ENCODE results near the gene SOCS6.

SOCS6 gene

DNA sequence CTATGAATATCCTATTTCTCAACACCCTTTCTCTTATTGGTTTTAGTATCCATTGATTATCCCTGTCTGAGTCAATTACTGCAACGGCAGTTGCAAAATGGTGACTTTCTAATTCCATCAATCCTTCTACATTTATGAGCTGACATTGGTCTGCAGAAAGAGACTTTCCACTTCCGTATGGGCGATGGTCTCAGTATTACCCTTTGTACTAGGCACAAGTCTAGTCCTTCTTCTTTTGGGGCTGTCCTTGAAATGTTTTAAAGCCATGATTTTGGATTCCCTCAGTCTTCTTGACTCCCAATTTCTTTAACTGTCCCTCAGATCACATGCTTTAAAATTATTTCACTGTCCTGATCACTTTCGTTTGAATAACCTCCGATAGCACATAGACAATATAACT is 32.7 kb upstream of the SOCS6 start:
- TF ChIP-seq CSDC2 (CRISPR knock-in tag; IDR thresholded peaks at IDR 0.05) (no peak), POU6F1 (CRISPR knock-in tag; IDR thresholded peaks at IDR 0.05; ENCODE audit: borderline replicate concordance, low read depth) (no peak), ZNF8 (CRISPR knock-in tag; IDR thresholded peaks at IDR 0.05) (no peak), RARB (CRISPR knock-in tag; IDR thresholded peaks at IDR 0.05) (no peak), ESRRG (CRISPR knock-in tag; IDR thresholded peaks at IDR 0.05) (no peak), BACH2 (CRISPR knock-in tag; IDR thresholded peaks at IDR 0.05; ENCODE audit: borderline replicate concordance) (no peak), ZC3H10 (CRISPR knock-in tag; IDR thresholded peaks at IDR 0.05) (no peak), TOX (CRISPR knock-in tag; IDR thresholded peaks at IDR 0.05; ENCODE audit: borderline replicate concordance) (no peak), ZNF70 (CRISPR knock-in tag; IDR thresholded peaks at IDR 0.05) (no peak), ZFP30 (CRISPR knock-in tag; IDR thresholded peaks at IDR 0.05) (no peak), GLIS3 (CRISPR knock-in tag; IDR thresholded peaks at IDR 0.05) (no peak), ZFP3 (CRISPR knock-in tag; IDR thresholded peaks at IDR 0.05) (no peak), ZNF565 (CRISPR knock-in tag; conservative IDR thresholded peaks at IDR 0.05; ENCODE audit: low read depth) (no peak), SNAI2 (CRISPR knock-in tag; IDR thresholded peaks at IDR 0.05) (no peak)
- TF ChIP-seq, protein P1, sequence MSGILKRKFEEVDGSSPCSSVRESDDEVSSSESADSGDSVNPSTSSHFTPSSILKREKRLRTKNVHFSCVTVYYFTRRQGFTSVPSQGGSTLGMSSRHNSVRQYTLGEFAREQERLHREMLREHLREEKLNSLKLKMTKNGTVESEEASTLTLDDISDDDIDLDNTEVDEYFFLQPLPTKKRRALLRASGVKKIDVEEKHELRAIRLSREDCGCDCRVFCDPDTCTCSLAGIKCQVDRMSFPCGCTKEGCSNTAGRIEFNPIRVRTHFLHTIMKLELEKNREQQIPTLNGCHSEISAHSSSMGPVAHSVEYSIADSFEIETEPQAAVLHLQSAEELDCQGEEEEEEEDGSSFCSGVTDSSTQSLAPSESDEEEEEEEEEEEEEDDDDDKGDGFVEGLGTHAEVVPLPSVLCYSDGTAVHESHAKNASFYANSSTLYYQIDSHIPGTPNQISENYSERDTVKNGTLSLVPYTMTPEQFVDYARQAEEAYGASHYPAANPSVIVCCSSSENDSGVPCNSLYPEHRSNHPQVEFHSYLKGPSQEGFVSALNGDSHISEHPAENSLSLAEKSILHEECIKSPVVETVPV (CRISPR knock-in tag; IDR thresholded peaks at IDR 0.05), result no peak
- TF ChIP-seq, protein P2, sequence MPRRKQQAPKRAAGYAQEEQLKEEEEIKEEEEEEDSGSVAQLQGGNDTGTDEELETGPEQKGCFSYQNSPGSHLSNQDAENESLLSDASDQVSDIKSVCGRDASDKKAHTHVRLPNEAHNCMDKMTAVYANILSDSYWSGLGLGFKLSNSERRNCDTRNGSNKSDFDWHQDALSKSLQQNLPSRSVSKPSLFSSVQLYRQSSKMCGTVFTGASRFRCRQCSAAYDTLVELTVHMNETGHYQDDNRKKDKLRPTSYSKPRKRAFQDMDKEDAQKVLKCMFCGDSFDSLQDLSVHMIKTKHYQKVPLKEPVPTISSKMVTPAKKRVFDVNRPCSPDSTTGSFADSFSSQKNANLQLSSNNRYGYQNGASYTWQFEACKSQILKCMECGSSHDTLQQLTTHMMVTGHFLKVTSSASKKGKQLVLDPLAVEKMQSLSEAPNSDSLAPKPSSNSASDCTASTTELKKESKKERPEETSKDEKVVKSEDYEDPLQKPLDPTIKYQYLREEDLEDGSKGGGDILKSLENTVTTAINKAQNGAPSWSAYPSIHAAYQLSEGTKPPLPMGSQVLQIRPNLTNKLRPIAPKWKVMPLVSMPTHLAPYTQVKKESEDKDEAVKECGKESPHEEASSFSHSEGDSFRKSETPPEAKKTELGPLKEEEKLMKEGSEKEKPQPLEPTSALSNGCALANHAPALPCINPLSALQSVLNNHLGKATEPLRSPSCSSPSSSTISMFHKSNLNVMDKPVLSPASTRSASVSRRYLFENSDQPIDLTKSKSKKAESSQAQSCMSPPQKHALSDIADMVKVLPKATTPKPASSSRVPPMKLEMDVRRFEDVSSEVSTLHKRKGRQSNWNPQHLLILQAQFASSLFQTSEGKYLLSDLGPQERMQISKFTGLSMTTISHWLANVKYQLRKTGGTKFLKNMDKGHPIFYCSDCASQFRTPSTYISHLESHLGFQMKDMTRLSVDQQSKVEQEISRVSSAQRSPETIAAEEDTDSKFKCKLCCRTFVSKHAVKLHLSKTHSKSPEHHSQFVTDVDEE (CRISPR knock-in tag; IDR thresholded peaks at IDR 0.05), result no peak
- ATAC-seq, result no peak

- TF ChIP-seq, protein P3, sequence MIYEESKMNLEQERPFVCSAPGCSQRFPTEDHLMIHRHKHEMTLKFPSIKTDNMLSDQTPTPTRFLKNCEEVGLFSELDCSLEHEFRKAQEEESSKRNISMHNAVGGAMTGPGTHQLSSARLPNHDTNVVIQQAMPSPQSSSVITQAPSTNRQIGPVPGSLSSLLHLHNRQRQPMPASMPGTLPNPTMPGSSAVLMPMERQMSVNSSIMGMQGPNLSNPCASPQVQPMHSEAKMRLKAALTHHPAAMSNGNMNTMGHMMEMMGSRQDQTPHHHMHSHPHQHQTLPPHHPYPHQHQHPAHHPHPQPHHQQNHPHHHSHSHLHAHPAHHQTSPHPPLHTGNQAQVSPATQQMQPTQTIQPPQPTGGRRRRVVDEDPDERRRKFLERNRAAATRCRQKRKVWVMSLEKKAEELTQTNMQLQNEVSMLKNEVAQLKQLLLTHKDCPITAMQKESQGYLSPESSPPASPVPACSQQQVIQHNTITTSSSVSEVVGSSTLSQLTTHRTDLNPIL (CRISPR knock-in tag; IDR thresholded peaks at IDR 0.05; ENCODE audit: low read depth), result no peak
- TF ChIP-seq ISL1 (CRISPR knock-in tag; IDR thresholded peaks at IDR 0.05) (no peak), BACH2 (CRISPR knock-in tag; IDR thresholded peaks at IDR 0.05; ENCODE audit: borderline replicate concordance) (no peak), ZC3H10 (CRISPR knock-in tag; IDR thresholded peaks at IDR 0.05) (no peak), ARNTL (CRISPR knock-in tag; IDR thresholded peaks at IDR 0.05; ENCODE audit: borderline replicate concordance, low read depth) (no peak), PPARA (CRISPR knock-in tag; IDR thresholded peaks at IDR 0.05; ENCODE audit: borderline replicate concordance) (no peak), TCF4 (CRISPR knock-in tag; IDR thresholded peaks at IDR 0.05; ENCODE audit: borderline replicate concordance) (no peak), ZFP30 (CRISPR knock-in tag; IDR thresholded peaks at IDR 0.05) (no peak), ESRRG (CRISPR knock-in tag; IDR thresholded peaks at IDR 0.05) (no peak)
- TF ChIP-seq, protein P2 (CRISPR knock-in tag; IDR thresholded peaks at IDR 0.05), result no peak
- TF ChIP-seq, protein P4, sequence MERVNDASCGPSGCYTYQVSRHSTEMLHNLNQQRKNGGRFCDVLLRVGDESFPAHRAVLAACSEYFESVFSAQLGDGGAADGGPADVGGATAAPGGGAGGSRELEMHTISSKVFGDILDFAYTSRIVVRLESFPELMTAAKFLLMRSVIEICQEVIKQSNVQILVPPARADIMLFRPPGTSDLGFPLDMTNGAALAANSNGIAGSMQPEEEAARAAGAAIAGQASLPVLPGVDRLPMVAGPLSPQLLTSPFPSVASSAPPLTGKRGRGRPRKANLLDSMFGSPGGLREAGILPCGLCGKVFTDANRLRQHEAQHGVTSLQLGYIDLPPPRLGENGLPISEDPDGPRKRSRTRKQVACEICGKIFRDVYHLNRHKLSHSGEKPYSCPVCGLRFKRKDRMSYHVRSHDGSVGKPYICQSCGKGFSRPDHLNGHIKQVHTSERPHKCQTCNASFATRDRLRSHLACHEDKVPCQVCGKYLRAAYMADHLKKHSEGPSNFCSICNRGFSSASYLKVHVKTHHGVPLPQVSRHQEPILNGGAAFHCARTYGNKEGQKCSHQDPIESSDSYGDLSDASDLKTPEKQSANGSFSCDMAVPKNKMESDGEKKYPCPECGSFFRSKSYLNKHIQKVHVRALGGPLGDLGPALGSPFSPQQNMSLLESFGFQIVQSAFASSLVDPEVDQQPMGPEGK (CRISPR knock-in tag; IDR thresholded peaks at IDR 0.05; ENCODE audit: borderline replicate concordance), result no peak
- ATAC-seq, result no peak
Measured at GRCh38 chr18:70256994-70257393, 31.9 kb upstream of the SOCS6 start.

Data from SK-N-SH treated with all-trans-retinoic acid at 6 μM for 48 hours (cell line).